Stimulated activated CD4-positive, alpha-beta T cell treated with anti-CD3 and anti-CD28 coated beads, TNF-alpha, amount 100 ng/mL, for 1 hour (primary cell): ENCODE measurements around the gene ERC2.
A peak's percentile ranks its signal among the peaks of the same experiment; 100 is the strongest.

Experiments
- DNase-seq, 3 donors: peaks; one replicate each; pipeline ENCODE4 v3.0.0-alpha.2; 2020; ENCODE audit warnings: low read depth in 3 of 3, low spot score in 1 of 3

Gene ERC2

GRCh38 chr3:56369914-56370313 lies 98.4 kb downstream of the ERC2 start:
- DNase-seq, result no peak

GRCh38 chr3:56368846-56369245 lies 99.4 kb downstream of the ERC2 start:
- no peak for DNase-seq

- DNase-seq, result no peak
These were observed 101.6 kb downstream of the ERC2 start for GRCh38 chr3:56366641-56367162.

GRCh38 chr3:56365905-56366640 lies 102.2 kb downstream of the ERC2 start:
- no peak for DNase-seq

GRCh38 chr3:56364665-56365064 lies 103.6 kb downstream of the ERC2 start:
- DNase-seq, result no peak

- no peak for DNase-seq
These were observed 104.5 kb downstream of the ERC2 start for GRCh38 chr3:56363720-56364119.

GRCh38 chr3:56361731-56362130 lies 106.5 kb downstream of the ERC2 start:
- no peak for DNase-seq

- no peak for DNase-seq
These were observed 111.0 kb downstream of the ERC2 start for GRCh38 chr3:56357266-56357665.

- no peak for DNase-seq
These were observed 111.5 kb downstream of the ERC2 start for GRCh38 chr3:56356808-56357207.

- DNase-seq, result no peak
These were observed 112.6 kb downstream of the ERC2 start for GRCh38 chr3:56355570-56356185.

- no peak for DNase-seq
These were observed 116.7 kb downstream of the ERC2 start for GRCh38 chr3:56351537-56351936.

- peak in 1 of 3 donors; percentile 0 for DNase-seq
These were observed 120.9 kb downstream of the ERC2 start for GRCh38 chr3:56347219-56347871.

- no peak for DNase-seq
These were observed 125.8 kb downstream of the ERC2 start for GRCh38 chr3:56342475-56342874.

GRCh38 chr3:56339671-56340070 lies 128.6 kb downstream of the ERC2 start:
- DNase-seq, result no peak

- no peak for DNase-seq
These were observed 129.0 kb downstream of the ERC2 start for GRCh38 chr3:56339244-56339643.

GRCh38 chr3:56336023-56336422 lies 132.2 kb downstream of the ERC2 start:
- DNase-seq, result no peak

GRCh38 chr3:56324473-56324872 lies 143.8 kb downstream of the ERC2 start:
- DNase-seq, result no peak

GRCh38 chr3:56323986-56324420 lies 144.3 kb downstream of the ERC2 start:
- no peak for DNase-seq

GRCh38 chr3:56322862-56323261 lies 145.4 kb downstream of the ERC2 start:
- DNase-seq, result no peak

- DNase-seq, result no peak
These were observed 146.4 kb downstream of the ERC2 start for GRCh38 chr3:56321892-56322291.

- DNase-seq, result no peak
These were observed 146.9 kb downstream of the ERC2 start for GRCh38 chr3:56321383-56321782.

GRCh38 chr3:56320883-56321282 lies 147.4 kb downstream of the ERC2 start:
- no peak for DNase-seq
